T-helper 1 cell treated with Interleukin-12 subunit alpha and Interleukin-12 subunit beta and Interleukin-4 antibody, amounts not matched to agents 30 μg/mL and 1 μg/mL, for 36 hours (primary cell): Measurements from ENCODE around the gene ERN1.
A peak's percentile ranks its signal among the peaks of the same experiment; 100 is the strongest.
"Not testable (repeated sequence)": the region's sequence is repeated elsewhere in the genome, so short reads cannot be mapped to it uniquely, and the experiment has no call there.

Experiments used
- H3K27ac Mint-ChIP-seq: one replicate; pipeline ENCODE4 v1.8.0; 2021; ENCODE audit warnings: mild to moderate bottlenecking, mixed read lengths
- H3K27me3 Mint-ChIP-seq: one replicate; pipeline ENCODE4 v1.8.0; 2021; ENCODE audit warnings: low read depth, mixed read lengths
- H3K36me3 Mint-ChIP-seq: one replicate; pipeline ENCODE4 v1.8.0; 2021; ENCODE audit warnings: low read depth, mixed read lengths
- H3K4me1 Mint-ChIP-seq: one replicate; pipeline ENCODE4 v1.8.0; 2021; ENCODE audit warnings: low read depth, mixed read lengths
- H3K4me3 Mint-ChIP-seq: one replicate; pipeline ENCODE4 v1.8.0; 2021; ENCODE audit warnings: mild to moderate bottlenecking, moderate library complexity, mixed read lengths
- H3K9me3 Mint-ChIP-seq: one replicate; pipeline ENCODE4 v1.8.0; 2021; ENCODE audit warnings: mixed read lengths

Gene ERN1

DNA sequence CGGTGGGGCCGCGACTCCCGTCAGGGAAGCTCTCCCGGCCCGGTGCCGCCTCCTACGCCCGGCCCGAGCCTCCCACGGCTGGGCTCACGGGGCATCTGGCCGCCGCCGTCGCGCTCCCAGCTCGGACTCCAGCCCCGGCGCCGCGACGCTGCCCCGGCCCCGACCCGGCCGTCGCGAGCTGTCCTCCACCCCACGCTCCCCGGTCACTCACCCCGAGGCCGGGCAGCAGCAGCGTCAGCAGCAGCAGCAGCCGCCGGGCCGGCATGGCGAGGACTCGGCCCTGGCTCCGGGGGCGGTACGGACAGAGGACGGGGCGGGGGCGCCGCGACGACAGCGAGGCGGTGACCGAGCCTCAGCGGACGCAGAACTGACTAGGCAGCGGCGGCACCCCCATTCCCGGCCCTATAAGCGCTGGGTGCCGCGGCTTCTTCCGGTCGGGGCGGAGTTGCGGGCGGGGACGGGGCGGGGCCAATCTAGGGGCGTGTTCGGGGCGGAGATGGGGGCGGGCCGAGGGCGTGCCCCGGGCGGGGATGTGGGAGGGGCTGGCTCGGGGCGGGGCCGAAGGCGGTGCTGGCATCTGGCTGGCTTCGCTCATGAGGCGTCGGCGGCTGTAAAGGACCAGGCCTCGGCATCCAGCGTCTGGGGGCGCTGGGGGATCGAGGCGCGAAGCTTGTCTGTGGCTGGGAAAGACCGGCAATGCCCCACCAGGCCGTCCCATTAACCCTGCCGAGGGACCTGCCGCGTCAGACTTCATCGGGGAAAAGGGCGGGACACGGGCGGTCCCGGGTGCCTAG lies at the start of gene ERN1:
ERN1 (minus strand) TSS at position 380 of the 794 bp plus-strand sequence; CDS start at position 265, 115 bp downstream.
- peak within 1 kb of the TSS; percentile 99 for H3K4me3 Mint-ChIP-seq
- H3K9me3 Mint-ChIP-seq, result no peaks in the 10 kb centered on the region
- peaks cover 50% of the 10 kb centered on the region for H3K4me1 Mint-ChIP-seq
- peak within 1 kb of the TSS; percentile 98 for H3K27ac Mint-ChIP-seq
- peaks cover 37% of the 10 kb centered on the region for H3K36me3 Mint-ChIP-seq
- H3K27me3 Mint-ChIP-seq, result no peaks in the 10 kb centered on the region

DNA sequence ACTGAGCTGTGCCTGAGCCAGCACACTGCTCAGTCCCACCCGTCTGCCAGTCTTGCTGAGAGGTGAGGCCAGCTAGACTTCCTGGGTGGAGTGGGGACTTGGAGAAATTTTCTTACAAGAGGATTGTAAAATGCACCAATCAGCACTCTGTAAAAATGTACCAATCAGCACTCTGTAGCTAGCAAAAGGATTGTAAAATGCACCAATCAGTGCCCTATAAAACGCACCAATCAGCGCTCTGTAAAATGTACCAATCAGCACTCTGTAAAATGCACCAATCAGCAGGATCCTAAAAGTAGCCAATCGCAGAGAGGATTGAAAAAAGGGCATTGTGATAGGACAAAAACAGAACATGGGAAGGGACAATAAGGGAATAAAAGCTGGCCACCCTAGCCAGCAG lies 49.1 kb upstream of the ERN1 start:
- not testable (repeated sequence) for H3K9me3 Mint-ChIP-seq, H3K36me3 Mint-ChIP-seq, H3K4me1 Mint-ChIP-seq, H3K27me3 Mint-ChIP-seq, H3K27ac Mint-ChIP-seq, H3K4me3 Mint-ChIP-seq

DNA sequence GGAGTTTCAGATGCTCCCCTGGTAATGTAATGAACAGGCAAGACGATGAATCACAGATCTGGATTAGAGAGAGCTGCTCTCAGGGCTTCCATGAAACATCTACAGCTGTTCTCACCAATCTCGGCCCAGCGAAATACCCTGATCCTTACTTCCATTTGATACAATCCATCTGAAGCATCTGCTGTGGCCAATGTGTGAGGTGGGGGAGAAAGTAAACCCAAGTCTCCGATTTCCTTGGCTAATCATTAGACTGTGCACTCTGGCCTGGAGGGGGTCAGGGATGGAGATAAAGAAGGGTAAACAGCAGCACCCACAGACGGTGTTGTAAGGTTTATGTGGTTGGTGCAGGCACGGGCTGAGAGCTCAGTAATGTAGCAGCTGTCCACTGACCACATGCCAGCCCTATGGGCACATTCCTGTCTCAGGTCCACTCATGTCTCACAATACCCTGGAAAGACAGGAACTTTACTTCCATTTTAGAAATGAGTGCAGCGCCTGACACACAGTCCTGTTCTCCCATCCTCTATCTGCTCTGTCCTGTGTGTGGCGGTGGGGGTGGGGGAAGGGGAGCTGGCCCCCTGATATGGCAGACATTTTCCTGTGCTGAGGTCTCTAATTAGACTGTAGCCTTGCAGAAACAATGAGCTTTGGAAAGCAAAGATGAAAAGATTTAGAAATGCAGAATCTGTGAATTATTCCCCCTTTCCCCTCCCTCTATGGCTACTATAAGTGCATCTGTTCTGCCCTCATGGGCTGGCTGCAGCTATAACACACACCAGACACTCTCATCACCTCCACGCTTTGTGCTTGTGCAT lies 48.3 kb upstream of the ERN1 start:
- no peaks in the 10 kb centered on the region for H3K36me3 Mint-ChIP-seq
- no peaks in the 10 kb centered on the region for H3K9me3 Mint-ChIP-seq
- no peak overlapping the region for H3K4me3 Mint-ChIP-seq
- no peaks in the 10 kb centered on the region for H3K4me1 Mint-ChIP-seq
- H3K27ac Mint-ChIP-seq, result no peak overlapping the region
- H3K27me3 Mint-ChIP-seq, result no peaks in the 10 kb centered on the region

DNA sequence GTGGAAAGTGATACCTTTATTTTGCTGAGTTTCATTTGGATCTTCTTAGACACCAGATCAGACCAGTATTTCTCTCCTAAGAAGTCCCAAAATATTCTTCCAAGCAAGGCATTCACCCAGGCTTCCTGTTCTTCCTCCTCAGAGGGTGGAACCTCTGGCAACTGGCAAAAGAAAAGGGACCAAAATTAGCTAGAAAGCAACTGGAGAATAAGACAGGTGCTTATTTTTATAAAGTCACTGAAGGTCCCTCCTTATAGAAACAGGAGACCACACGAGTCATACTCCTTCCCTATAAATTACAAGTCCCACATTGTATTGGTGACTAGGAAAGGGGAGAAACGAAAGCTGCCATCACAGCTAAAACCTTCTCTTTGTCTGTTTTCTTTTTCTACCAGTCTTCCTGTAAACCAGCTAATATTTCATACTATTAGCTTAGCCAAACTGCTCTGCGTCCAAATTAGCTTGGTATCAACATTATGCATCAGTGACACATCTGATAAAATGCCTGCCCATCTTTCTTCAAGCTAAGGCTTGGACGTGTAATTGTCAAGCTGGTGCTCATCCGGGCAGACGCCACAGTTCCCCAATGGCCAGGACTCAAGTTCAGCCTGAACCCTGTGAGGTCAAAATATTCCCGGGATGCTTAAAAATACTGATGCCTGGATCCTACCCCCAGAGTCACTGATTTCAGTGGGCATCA lies 47.5 kb upstream of the ERN1 start:
- H3K36me3 Mint-ChIP-seq, result peaks cover 2% of the 10 kb centered on the region

DNA sequence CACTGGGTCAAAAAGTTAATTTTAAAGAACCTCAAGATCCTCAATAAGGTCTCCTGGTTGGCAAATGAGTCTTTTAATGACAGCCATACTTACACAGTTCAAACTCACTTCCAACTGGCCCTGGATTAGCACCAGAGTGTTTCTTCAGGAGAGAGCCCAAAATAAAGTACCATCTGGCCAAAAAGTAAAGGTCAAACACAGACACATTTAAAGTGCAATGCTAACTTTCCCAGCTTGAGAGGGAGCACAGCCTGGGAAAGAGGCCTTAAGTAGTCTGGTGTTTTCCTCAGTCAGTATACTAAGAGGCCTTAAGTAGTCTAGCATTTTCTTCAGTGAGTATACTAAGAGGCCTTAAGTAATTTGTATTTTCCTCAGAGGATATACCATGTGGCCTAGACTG lies 46.6 kb upstream of the ERN1 start:
- no peaks in the 10 kb centered on the region for H3K4me1 Mint-ChIP-seq
- H3K27ac Mint-ChIP-seq, result no peak overlapping the region
- no peaks in the 10 kb centered on the region for H3K27me3 Mint-ChIP-seq
- H3K36me3 Mint-ChIP-seq, result peaks cover 5% of the 10 kb centered on the region
- H3K4me3 Mint-ChIP-seq, result no peak overlapping the region
- no peaks in the 10 kb centered on the region for H3K9me3 Mint-ChIP-seq

More for the DNA sequence above, 47.5 kb upstream of the ERN1 start:
- Mint-ChIP-seq H3K4me1 (no peaks in the 10 kb centered on the region), H3K27me3 (no peaks in the 10 kb centered on the region), H3K9me3 (no peaks in the 10 kb centered on the region), H3K4me3 (no peak overlapping the region), H3K27ac (no peak overlapping the region)

DNA sequence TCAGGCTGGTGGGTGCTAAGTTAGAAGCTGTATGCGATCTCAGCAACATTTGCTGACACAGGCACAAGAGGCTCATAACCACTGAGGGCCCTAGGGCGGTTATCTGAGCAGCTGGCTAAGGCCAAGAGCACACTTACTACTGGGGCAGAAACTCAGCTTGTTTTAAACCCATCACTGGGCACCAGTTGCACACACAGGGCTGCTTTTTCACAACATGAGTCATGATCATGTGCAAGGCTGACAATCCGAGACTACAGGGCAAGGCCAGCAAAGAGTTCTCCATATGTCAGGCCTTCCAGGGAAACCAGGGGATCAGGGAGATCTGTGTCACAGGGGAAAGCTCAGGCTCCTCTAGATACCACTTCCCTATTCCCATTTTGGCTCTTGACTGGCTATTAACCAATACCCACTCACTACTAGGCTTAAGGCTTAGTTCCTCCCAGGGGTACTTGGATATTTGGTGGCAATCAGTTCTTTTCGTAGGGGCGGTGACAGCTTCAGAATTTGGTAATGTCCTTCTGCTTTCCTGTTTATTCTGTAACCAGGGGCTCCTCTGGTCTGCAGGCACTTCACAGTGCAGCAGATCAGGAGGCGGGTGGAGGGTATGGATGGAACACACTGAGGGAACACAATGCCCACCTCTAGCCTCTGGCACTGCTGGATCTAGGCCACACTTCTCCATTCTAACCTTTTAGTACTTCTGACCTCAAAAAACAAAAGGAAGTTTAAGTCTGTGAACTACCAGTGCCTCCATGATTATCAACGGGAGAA lies 44.9 kb upstream of the ERN1 start:
- no peaks in the 10 kb centered on the region for H3K4me1 Mint-ChIP-seq
- H3K9me3 Mint-ChIP-seq, result no peaks in the 10 kb centered on the region
- no peaks in the 10 kb centered on the region for H3K27me3 Mint-ChIP-seq
- no peak overlapping the region for H3K4me3 Mint-ChIP-seq
- H3K36me3 Mint-ChIP-seq, result peaks cover 12% of the 10 kb centered on the region
- no peak overlapping the region for H3K27ac Mint-ChIP-seq

DNA sequence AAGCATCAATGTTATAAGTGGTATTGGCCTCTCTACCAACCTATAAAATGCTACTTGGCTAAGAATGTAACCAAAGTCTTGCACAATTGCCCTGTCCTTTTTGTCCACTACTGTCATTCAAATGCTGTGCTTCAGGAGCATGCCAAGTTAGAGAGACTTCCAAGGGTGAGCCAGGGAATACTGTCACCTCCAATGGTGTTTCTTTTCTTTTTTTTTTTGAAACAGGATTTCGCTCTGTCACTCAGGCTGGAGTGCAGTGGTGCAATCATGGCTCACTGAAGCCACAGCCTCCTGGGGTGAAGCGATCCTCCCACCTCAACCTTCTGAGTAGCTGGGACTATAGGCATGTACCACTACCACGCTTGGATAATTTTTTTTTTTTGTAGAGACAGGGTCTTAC lies 43.7 kb upstream of the ERN1 start:
- peaks cover 12% of the 10 kb centered on the region for H3K36me3 Mint-ChIP-seq
- H3K27ac Mint-ChIP-seq, result no peak overlapping the region
- H3K27me3 Mint-ChIP-seq, result no peaks in the 10 kb centered on the region

DNA sequence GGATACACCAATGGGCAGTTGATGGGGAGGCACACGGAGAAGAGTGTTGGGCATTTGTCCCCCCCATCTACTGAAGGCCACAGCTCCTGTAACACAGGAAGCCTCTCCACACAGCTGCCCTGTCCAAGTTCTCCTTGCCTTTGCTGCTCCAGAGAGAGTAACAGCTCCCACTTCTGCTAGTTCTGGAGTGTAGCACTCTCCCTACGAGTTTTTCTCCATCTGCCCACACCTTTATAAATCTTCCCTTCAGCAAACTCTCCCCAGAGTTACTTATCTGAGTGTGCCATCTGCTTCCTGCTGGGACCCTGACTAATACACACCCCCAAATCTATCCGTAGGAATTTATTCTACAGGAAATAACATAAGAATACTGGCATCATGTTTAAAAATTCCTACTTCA lies 42.6 kb upstream of the ERN1 start:
- Mint-ChIP-seq H3K4me3 (no peak overlapping the region), H3K9me3 (no peaks in the 10 kb centered on the region), H3K36me3 (peaks cover 12% of the 10 kb centered on the region), H3K27me3 (no peaks in the 10 kb centered on the region), H3K27ac (no peak overlapping the region), H3K4me1 (no peaks in the 10 kb centered on the region)

More for the DNA sequence above, 43.7 kb upstream of the ERN1 start:
- Mint-ChIP-seq H3K9me3 (no peaks in the 10 kb centered on the region), H3K4me3 (no peak overlapping the region), H3K4me1 (no peaks in the 10 kb centered on the region)

DNA sequence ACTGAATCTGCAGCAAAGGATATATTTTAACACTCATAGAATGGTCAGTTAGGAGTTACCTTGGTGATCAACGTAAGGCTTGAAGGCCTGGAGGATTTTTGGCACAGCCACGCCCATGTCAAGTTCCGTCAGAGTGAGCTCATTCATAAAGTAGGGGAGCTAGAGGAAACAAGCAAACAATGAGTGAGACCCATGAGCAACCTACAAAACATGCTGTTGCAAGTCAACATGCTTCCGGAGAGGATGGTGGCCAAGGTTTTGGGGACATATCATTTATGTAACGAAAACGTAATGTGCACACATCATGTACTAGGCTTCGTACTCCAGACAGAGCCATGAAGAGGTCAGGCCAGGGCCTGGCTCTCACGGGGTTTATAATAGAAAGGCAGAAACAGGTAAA lies 41.1 kb upstream of the ERN1 start:
- no peaks in the 10 kb centered on the region for H3K27me3 Mint-ChIP-seq
- no peak overlapping the region for H3K27ac Mint-ChIP-seq
- H3K4me1 Mint-ChIP-seq, result no peaks in the 10 kb centered on the region
- no peak overlapping the region for H3K4me3 Mint-ChIP-seq
- H3K36me3 Mint-ChIP-seq, result peaks cover 13% of the 10 kb centered on the region
- H3K9me3 Mint-ChIP-seq, result no peaks in the 10 kb centered on the region

DNA sequence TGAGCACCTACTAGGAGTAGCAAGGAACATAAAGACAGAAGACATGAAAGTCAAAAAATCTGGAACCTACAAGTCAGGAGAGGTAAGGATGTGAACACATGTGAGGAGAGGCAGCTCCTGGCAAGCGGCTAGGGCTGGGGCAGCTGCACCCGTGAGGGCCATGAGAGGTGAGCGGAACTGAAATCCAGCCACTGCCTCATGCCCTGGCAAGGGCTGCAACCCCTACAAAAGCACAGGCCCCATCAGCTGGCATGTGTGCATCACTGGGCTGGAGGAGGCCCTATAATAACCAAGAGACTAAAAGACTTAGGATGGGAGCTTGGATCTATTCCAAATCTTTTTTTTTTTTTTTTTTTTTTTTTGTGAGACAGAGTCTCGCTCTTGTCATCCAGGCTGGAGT lies 40.3 kb upstream of the ERN1 start:
- H3K36me3 Mint-ChIP-seq, result peaks cover 13% of the 10 kb centered on the region
- H3K4me1 Mint-ChIP-seq, result no peaks in the 10 kb centered on the region
- no peak overlapping the region for H3K27ac Mint-ChIP-seq
- H3K4me3 Mint-ChIP-seq, result no peak overlapping the region
- H3K9me3 Mint-ChIP-seq, result no peaks in the 10 kb centered on the region
- no peaks in the 10 kb centered on the region for H3K27me3 Mint-ChIP-seq

DNA sequence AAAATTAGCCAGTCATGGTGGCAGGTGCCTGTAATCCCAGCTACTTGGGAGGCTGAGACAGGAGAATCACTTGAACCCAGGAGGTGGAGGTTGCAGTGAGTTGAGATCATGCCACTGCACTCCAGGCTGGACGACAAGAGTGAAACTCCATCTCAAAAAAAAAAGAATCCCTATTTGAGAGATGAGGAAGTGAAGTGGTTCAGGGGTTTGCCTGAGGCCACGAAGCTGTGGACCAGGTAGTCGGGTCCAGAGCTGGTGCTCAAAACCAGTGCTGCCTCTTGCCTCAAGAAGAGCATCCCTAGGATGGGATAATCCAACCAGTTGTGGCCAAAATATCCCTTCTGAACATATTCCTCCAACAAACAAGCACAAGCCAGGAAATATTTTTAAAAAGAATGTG lies 37.7 kb upstream of the ERN1 start:
- not testable (repeated sequence) for H3K9me3 Mint-ChIP-seq, H3K4me1 Mint-ChIP-seq, H3K4me3 Mint-ChIP-seq, H3K27me3 Mint-ChIP-seq, H3K27ac Mint-ChIP-seq
- H3K36me3 Mint-ChIP-seq, result peaks cover 13% of the 10 kb centered on the region

DNA sequence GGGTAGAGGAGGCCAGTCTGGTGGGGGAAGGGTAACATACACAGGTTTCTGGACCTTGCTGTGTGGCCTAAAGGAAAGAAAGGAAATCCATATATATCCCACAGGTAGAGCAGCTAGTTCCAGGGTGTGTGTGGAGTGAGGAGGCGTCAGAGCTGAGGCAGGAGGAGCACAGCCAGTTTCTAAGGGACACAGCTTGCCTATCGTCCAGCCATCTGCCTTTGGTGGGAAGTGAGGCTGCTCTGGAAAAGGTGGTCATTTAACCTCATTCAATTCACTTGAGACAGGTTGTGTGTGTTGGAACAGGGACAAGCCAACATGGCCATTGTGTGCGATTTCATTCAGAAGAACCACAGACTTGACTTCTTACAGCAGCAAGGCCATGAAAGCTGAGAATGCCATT lies 36.9 kb upstream of the ERN1 start:
- no peaks in the 10 kb centered on the region for H3K9me3 Mint-ChIP-seq
- no peak overlapping the region for H3K4me3 Mint-ChIP-seq
- no peaks in the 10 kb centered on the region for H3K4me1 Mint-ChIP-seq
- no peak overlapping the region for H3K27ac Mint-ChIP-seq
- no peaks in the 10 kb centered on the region for H3K27me3 Mint-ChIP-seq
- peaks cover 8% of the 10 kb centered on the region for H3K36me3 Mint-ChIP-seq

DNA sequence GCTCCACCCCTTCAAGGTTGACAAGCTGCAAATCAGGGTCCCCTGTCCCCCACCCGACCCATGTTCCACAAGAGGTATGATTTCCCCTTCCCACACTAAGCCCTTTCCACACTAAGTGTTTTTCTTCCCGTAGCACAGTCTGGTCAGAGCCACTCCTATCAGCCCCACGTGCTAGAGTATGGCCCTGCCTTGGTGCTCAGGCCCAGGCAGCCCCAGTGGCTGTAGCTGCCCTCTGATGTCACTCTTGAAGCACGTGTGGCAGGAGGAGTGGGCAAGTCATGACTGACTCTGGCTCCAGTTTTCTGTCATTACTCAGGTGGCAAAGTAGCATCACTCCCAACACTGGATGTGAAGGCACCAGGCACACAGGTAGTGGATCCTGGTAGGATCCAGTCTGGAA lies 35.4 kb upstream of the ERN1 start:
- H3K4me1 Mint-ChIP-seq, result no peaks in the 10 kb centered on the region
- no peak overlapping the region for H3K27ac Mint-ChIP-seq
- no peaks in the 10 kb centered on the region for H3K27me3 Mint-ChIP-seq
- peaks cover 4% of the 10 kb centered on the region for H3K36me3 Mint-ChIP-seq
- H3K9me3 Mint-ChIP-seq, result no peaks in the 10 kb centered on the region
- H3K4me3 Mint-ChIP-seq, result no peak overlapping the region

DNA sequence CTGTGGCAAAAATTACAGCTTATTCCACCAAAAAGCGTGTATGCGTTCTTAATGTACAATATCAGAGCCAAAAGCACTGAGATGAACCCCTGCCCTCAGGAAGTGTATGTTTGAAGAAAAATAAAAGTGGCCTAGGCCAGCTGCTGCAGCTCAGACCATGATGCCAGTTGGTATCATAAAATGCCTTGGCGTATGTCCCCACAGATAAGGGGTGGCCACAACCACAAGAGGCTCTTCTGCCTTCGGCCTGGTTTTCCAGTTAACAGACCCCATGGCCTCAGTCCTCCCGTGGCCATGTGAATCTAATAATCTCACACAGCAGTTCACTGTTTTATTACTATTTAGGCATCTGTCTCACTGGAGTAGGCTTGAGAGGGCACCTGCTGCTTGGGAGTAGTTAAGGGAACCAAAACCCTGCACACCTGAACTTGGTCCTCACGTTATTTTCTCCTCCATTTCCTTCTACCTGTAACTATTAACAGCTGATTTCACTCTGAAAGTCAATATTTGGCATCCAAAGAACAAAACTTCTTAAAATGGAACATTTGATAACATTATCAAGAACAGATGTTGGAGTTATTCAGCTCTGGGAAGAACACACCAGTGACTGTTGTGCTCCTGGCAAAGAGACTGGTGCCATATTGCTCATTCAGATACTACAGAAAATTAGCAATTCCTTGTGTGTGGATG lies 34.8 kb upstream of the ERN1 start:
- Mint-ChIP-seq H3K9me3 (no peaks in the 10 kb centered on the region), H3K36me3 (peaks cover 1% of the 10 kb centered on the region), H3K27ac (no peak overlapping the region), H3K4me3 (no peak overlapping the region), H3K27me3 (no peaks in the 10 kb centered on the region), H3K4me1 (no peaks in the 10 kb centered on the region)
